IPS-18a (cell line): ENCODE results near the gene IRF2.

ENCODE experiments used
- H3K27ac ChIP-seq: one replicate; pipeline ENCODE4 v1.5.1; 2013; ENCODE audit warnings: low read length
- H3K27me3 ChIP-seq: one replicate; pipeline ENCODE4 v1.6.1; 2013; ENCODE audit warnings: mild to moderate bottlenecking, low read length; ENCODE audit not compliant: control insufficient read depth, insufficient read depth
- H3K36me3 ChIP-seq: one replicate; pipeline ENCODE4 v1.6.1; 2013; ENCODE audit warnings: low read depth, low read length; ENCODE audit not compliant: control insufficient read depth
- H3K4me1 ChIP-seq: one replicate; pipeline ENCODE4 v1.6.1; 2013; ENCODE audit warnings: low read depth, low read length; ENCODE audit not compliant: control insufficient read depth
- H3K4me3 ChIP-seq: one replicate; pipeline ENCODE4 v1.5.1; 2013; ENCODE audit warnings: low read length
- H3K9ac ChIP-seq: one replicate; pipeline ENCODE4 v1.6.1; 2013; ENCODE audit warnings: mild to moderate bottlenecking, low read length, moderate library complexity
- H3K9me3 ChIP-seq: one replicate; pipeline ENCODE4 v1.6.1; 2013; ENCODE audit warnings: low read depth, low read length; ENCODE audit not compliant: control insufficient read depth

Gene IRF2

DNA sequence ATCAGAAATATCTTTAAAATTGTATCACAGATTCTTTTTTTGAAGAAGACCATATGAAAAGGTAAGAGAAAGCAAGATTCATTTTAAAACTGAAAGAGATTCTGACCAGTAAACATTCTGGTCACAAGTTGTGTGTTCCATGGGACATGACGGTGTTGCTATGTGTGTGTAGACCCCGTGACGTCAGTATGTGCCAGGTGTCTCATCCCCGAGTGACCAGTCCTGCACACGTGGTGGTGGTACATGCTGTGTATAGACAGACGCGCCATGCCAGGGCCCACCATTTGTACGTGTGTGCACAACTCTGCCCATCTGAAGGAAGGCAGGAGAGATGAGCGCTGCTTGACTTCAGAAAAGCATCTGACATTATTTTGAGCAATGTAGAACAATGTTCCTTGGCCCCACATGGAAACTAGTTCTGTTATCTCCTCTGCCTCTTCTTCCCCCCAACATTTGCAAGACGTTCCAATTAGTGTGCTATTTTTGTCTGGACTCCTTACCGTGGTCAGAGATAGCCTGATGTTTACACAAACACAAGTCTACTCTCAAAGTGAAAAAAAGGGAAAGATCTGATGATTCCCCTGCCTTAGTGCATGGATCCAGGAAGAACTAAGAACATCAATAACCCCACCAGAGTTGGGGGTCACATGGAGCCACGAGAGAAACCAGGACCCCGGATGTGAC is 51.2 kb downstream of the IRF2 start:
- Histone ChIP-seq H3K27me3 (no peaks in the 10 kb centered on the region), H3K36me3 (peaks cover 24% of the 10 kb centered on the region), H3K4me3 (no peak overlapping the region), H3K4me1 (peaks cover 7% of the 10 kb centered on the region), H3K9ac (no peak overlapping the region), H3K9me3 (no peaks in the 10 kb centered on the region), H3K27ac (no peak overlapping the region)

DNA sequence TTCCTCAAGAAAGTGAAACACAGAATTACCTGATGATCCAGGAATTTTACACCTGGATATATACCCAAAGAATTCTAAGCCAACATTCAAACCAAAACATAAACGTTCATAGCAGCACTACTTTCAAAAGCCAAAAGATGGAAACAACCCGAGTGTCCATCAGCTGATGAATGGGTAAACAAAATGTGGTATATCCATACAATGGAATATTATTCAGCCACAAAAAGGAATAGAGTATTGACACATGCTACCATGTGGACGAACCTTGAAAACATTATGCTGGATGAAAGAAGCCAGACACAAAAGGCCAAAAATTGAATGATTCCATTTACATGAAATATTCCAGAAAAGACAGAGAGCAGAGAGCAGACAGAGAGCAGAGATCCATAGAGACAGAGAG is 52.0 kb downstream of the IRF2 start:
- H3K4me3 ChIP-seq, result no peak overlapping the region
- no peaks in the 10 kb centered on the region for H3K27me3 ChIP-seq
- peaks cover 7% of the 10 kb centered on the region for H3K4me1 ChIP-seq
- no peak overlapping the region for H3K27ac ChIP-seq
- H3K9ac ChIP-seq, result no peak overlapping the region
- H3K36me3 ChIP-seq, result peaks cover 32% of the 10 kb centered on the region
- H3K9me3 ChIP-seq, result no peaks in the 10 kb centered on the region

DNA sequence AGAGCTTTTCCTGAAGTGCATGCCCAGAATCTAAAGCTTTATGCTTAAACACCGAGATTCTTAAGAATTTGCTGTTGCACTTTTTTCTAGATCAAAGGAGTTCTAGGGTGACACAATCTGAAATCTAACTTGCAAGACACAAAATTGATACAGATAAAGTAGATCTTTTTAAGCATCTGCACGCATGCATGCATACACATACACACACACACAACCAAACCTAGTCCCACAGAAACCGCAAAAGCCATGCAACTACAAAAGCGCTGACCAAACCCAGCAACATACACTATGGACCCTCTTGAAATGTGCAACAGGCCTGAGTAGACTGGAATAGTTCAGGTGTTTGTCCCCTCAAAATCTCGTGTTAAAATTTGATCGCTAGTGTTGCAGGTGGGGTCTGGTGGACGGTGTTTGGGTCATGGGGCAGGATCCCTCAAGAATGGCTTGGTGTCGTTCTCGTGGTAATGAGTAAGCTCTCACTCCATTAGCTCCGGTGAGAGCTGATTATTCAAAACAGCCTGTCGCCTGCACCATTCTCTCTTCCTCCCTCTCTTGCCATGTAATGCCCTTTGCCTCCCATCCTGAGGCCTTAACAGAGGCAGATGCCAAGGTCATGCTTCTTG is 52.7 kb downstream of the IRF2 start:
- H3K9ac ChIP-seq, result no peak overlapping the region
- H3K4me1 ChIP-seq, result peaks cover 7% of the 10 kb centered on the region
- H3K27ac ChIP-seq, result no peak overlapping the region
- H3K4me3 ChIP-seq, result no peak overlapping the region
- no peaks in the 10 kb centered on the region for H3K27me3 ChIP-seq
- peaks cover 29% of the 10 kb centered on the region for H3K36me3 ChIP-seq
- no peaks in the 10 kb centered on the region for H3K9me3 ChIP-seq

DNA sequence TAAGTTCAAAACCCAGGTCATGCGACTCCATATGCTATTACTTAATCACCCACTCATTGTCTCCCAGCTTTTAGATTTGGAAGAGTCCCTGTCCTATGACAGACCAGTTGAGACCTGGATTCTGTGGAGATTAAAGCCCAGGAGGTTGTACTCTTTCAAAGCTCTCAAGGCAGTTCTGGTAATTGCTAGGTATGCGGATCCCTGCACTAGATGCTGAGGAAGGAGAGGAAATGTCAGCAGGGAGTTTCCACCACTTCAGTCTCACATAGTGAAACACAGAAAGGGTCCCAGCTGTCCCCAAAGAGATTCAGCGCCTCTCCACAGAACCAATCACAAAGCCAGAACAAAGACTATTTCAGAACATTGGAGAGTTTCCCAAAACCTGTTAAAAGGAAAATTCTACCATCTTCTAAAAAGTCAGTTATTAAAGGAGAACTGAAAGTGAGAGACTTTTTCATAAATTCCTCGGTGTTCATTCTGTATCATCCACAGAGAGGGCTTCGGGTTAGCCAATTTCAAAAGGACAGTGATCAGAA is 53.4 kb downstream of the IRF2 start:
- H3K9me3 ChIP-seq, result no peaks in the 10 kb centered on the region
- H3K4me3 ChIP-seq, result no peak overlapping the region
- peaks cover 7% of the 10 kb centered on the region for H3K4me1 ChIP-seq
- H3K36me3 ChIP-seq, result peaks cover 29% of the 10 kb centered on the region
- H3K27ac ChIP-seq, result no peak overlapping the region
- H3K27me3 ChIP-seq, result no peaks in the 10 kb centered on the region
- no peak overlapping the region for H3K9ac ChIP-seq

DNA sequence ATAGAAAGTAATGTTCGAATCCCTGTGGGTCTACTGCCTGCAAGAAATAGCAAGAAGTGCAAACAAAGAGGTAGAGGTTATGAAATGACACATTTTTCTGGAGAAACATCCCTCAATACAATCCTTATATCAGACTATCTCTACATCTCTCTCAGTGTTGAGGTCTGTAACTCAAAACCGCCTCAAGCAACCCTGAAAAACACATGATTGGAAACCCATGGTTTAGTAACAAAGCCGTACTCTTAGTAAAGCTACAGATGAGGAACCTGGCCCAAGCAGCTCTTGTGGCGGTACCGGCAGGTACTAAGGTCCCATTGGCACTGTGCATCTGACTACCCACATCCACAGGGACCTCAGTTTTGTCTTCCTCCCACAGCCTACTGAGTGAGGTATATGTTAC is 53.9 kb downstream of the IRF2 start:
- peaks cover 34% of the 10 kb centered on the region for H3K36me3 ChIP-seq

DNA sequence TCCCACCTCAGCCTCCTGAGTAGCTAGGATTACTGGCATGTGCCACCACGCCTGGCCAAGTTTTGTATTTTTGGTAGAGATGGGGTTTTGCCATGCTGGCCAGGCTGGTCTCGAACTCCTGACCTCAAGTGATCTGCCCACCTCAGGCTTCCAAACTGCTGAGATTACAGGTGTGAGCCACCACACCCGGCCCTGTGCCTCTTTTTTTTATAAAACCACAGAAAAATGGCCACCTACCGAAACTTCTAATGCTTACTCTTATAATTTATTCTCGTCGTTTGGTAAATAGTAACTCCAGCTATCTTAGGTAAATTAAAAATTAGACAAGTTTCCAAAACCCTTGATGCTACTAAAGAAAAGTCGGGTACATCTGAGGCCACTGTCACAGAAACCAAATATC is 54.4 kb downstream of the IRF2 start:
- no peak overlapping the region for H3K4me3 ChIP-seq
- peaks cover 35% of the 10 kb centered on the region for H3K36me3 ChIP-seq
- no peak overlapping the region for H3K9ac ChIP-seq
- H3K27ac ChIP-seq, result no peak overlapping the region
- no peaks in the 10 kb centered on the region for H3K9me3 ChIP-seq
- H3K4me1 ChIP-seq, result peaks cover 7% of the 10 kb centered on the region
- no peaks in the 10 kb centered on the region for H3K27me3 ChIP-seq

More for the DNA sequence above, 53.9 kb downstream of the IRF2 start:
- no peaks in the 10 kb centered on the region for H3K9me3 ChIP-seq
- H3K27ac ChIP-seq, result no peak overlapping the region
- no peaks in the 10 kb centered on the region for H3K27me3 ChIP-seq
- H3K9ac ChIP-seq, result no peak overlapping the region
- H3K4me1 ChIP-seq, result peaks cover 7% of the 10 kb centered on the region
- H3K4me3 ChIP-seq, result no peak overlapping the region

DNA sequence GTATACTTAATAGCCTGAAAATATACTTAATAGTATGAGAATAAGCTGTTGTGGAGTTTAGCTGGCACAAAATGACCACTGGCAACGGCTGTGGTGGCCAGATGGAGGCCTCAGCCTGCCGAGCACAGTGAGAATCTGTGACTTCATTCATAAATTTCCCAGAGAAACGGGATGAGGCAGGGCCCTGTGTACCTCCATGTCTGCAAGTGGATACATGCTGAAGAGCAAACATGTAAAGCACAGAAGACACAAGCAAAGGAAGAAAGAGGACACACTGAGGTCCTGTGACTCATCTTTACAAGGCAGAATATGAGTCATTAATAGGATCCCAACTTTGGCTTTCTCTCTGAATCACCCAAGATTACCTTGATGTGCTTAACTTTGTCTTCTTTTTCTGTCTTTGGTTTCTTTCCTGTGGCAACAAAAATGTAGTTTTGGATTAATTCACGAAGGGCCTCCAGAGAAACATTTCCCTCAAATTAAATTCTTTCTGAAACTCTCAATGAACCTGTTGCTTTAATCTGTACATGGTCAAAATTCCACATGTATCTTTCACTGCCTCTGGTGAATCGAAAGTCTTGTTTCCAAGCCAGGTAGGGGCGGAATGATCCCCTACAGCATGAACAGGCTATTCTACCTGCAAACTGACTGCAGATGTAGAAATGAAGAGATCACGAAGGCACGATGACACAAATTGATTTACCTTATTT is 56.4 kb downstream of the IRF2 start:
- H3K27ac ChIP-seq, result no peak overlapping the region
- no peak overlapping the region for H3K9ac ChIP-seq
- no peaks in the 10 kb centered on the region for H3K27me3 ChIP-seq
- H3K9me3 ChIP-seq, result no peaks in the 10 kb centered on the region
- peaks cover 23% of the 10 kb centered on the region for H3K36me3 ChIP-seq
- no peak overlapping the region for H3K4me3 ChIP-seq
- H3K4me1 ChIP-seq, result peaks cover 7% of the 10 kb centered on the region

DNA sequence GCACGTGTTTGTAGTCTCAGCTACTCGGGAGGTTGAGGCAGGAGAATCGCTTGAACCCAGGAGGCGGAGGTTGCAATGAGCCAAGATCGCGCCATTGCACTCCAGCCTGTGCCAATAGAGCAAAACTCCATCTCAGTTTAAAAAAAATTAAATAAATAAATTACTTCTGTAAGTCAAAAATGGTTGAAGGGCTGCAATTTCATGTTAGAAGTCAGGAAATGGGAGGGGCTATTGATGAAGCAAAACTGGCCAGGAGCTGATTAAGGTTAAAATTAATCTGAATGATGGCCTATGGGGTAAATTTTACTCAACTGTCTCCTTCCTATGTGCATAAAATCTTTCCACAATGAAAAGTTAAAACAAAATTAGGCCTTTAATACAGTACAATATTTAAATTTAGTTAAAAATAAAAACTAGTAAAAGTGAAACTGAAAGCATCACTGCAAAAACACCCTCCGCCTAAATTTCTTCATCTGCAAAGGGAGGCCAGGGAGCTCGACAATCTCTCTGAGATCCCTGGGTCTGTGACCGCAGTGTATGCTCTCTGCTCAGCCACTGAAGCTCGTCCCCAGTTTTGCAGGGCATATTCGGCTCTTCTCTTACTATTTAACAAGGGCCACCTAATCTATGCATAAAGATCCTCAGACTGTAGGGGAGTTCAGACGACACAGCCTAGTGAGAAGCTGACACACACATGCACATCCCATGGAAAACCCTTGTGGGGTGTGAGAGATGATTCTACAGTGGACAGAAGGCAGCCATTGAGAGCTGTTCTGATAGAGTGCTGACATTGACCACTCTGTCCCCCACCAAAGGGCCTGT is 57.2 kb downstream of the IRF2 start:
- Histone ChIP-seq H3K9ac (no peak overlapping the region), H3K36me3 (peaks cover 23% of the 10 kb centered on the region), H3K4me3 (no peak overlapping the region), H3K9me3 (no peaks in the 10 kb centered on the region), H3K27ac (no peak overlapping the region), H3K4me1 (peaks cover 7% of the 10 kb centered on the region), H3K27me3 (no peaks in the 10 kb centered on the region)

DNA sequence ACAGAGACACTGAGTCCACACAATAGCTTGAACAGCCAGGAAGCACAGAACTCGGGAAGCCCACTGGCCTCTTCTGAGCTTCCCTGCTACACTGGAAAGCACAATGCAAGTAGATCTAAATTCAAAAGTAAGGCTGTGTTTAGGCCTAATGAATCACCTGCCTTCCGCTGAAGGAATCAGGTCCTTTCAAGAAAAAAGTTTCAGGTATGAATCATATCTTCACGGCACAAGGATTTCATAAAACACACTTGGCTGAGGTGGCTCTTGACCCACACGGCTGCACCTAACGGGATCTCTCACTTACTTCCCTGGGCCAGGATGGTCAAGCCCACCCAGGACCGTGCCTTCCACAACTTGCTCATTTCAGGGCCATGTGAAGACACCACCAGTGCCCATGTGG is 59.3 kb downstream of the IRF2 start:
- no peaks in the 10 kb centered on the region for H3K27me3 ChIP-seq
- H3K36me3 ChIP-seq, result peaks cover 27% of the 10 kb centered on the region
- H3K9me3 ChIP-seq, result no peaks in the 10 kb centered on the region
- no peaks in the 10 kb centered on the region for H3K4me1 ChIP-seq
- H3K9ac ChIP-seq, result no peak overlapping the region
- H3K4me3 ChIP-seq, result no peak overlapping the region
- no peak overlapping the region for H3K27ac ChIP-seq

DNA sequence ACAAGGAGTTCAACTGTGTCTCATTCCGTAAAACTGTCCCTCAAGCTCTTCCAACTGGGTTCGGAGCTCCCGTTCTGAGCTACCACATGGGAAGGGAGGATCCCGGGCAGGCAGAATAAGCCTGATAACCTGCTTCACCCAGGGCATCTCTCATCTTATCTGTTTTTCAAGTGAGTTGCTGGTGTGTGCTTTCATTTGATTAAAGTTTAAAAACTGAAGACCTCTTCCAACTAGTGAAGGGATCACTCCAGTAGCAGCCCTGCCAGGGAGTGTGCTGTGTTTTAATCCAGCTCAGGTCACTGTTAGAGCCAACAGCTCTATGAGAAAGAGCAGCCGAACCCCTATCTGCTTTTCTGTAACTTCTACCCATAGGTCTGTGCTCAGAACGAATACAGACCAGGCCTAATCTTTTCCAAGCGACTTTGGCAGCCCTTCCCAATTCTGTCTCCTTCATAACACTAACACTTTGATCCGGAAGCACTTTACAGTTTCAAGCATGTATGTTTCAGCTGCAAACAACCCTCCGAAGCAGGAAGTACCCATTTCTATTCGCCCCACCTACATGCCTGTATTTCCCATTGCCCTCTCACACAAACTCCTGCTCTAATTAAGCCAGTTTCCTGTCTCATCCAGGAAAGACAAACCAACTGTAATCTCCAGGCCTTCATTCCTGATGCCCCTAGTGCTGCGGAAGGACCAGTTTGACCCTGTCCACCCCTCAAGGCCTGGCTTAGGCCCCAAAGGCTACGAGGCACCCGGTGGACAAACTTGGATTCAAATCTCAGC is 60.9 kb downstream of the IRF2 start:
- peaks cover 22% of the 10 kb centered on the region for H3K36me3 ChIP-seq

More for the DNA sequence above, 60.9 kb downstream of the IRF2 start:
- no peak overlapping the region for H3K4me3 ChIP-seq
- H3K27me3 ChIP-seq, result no peaks in the 10 kb centered on the region
- H3K9me3 ChIP-seq, result no peaks in the 10 kb centered on the region
- no peak overlapping the region for H3K9ac ChIP-seq
- peaks cover 6% of the 10 kb centered on the region for H3K4me1 ChIP-seq
- no peak overlapping the region for H3K27ac ChIP-seq
